ENCODE results near the gene UTRN. TPM values are rescaled to one million over a fixed set of nuclear protein-coding genes. Genes with fewer than 3 reads are reported as not detected.

The UTRN gene
- total RNA-seq (100 to 1,000 TPM; 143 to 153 TPM), total RNA-seq (21.6 to 839 (median 331) reads per million in 172 experiments)
- polyA plus RNA-seq (2013, experiment 1 of 2): 99.3 TPM
- polyA plus RNA-seq (2013, experiment 2 of 2): 92.0 TPM

DNA sequence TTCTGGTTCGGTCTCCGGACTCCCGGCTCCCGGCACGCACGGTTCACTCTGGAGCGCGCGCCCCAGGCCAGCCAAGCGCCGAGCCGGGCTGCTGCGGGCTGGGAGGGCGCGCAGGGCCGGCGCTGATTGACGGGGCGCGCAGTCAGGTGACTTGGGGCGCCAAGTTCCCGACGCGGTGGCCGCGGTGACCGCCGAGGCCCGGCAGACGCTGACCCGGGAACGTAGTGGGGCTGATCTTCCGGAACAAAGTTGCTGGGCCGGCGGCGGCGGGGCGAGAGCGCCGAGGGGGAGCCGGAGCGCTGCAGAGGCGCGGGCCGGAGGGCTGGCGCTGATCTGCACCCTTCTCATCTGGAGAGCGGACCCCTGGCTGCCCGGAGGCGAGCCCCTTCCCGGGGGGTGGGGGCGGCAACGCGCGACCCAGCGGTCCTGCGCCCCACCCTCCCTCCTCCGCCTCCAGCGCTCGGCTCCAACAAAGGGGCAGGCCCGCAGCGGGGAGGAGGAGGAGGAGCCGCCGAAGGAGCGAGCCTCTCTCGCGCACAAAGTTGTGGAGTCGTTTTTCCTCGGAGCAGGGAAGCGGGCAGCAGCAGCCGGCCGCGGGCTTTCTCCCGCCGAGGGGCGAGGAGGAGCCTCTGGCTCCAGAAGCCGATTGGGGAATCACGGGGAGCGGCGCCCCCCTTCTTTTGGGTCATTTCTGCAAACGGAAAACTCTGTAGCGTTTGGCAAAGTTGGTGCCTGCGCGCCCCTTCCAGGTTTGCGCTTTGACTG is at the start of gene UTRN:
TSS of gene UTRN (plus strand) at position 553 of the 765 bp plus-strand sequence. CDS start 6,494 bp downstream, outside the sequence.
- Histone ChIP-seq H3K9me3 (ENCODE audit: control insufficient read depth in 1 of 2, insufficient read depth in 1 of 2, low read length in 2 of 2) (no peaks in the 10 kb centered on the region), H3K27me3 (ENCODE audit: control insufficient read depth in 1 of 2, insufficient read depth in 2 of 2, low read length in 2 of 2) (no peaks in the 10 kb centered on the region), H3K27ac (ENCODE audit: low read depth in 1 of 2, low read length in 2 of 2) (no peak within 1 kb of the TSS), H3K36me3 (ENCODE audit: insufficient read depth, low read length) (no peaks in the 10 kb centered on the region), H3K4me1 (ENCODE audit: insufficient read depth, low read length) (peaks cover 23% of the 10 kb centered on the region), H3K4me3 (ENCODE audit: low read length) (peak within 1 kb of the TSS; percentile 91)
- ATAC-seq (ENCODE audit: poor library complexity): peak; percentile 52
- Mint-ChIP-seq H3K4me3 (peak within 1 kb of the TSS; percentile 95), H3K9me3 (no peaks in the 10 kb centered on the region), H3K27ac (no peak within 1 kb of the TSS), H3K36me3 (ENCODE audit: low read depth) (peaks cover 7% of the 10 kb centered on the region), H3K4me1 (ENCODE audit: low read depth) (peaks cover 19% of the 10 kb centered on the region), H3K27me3 (peaks cover 36% of the 10 kb centered on the region)
- peak in 10 of 14 experiments; percentile 4 to 63 (median 30) for DNase-seq
- intact Hi-C loops (cut with DNase I, micrococcal nuclease): loop anchor here (5.0 to 10.0 kb wide), 3 partner anchors 47 to 130 kb away; no protein-coding TSS in a partner anchor
- ChIA-PET POLR2A (interaction anchor here (0.7 to 1.8 kb wide), 2 partner anchors 58 to 118 kb away, joined by 3 to 10 read pairs; no protein-coding TSS in a partner anchor), CTCF (interaction anchor here (0.7 to 1.2 kb wide), 2 partner anchors 49 to 60 kb away, joined by 3 read pairs; no protein-coding TSS in a partner anchor)
- TF ChIP-seq, protein P1, sequence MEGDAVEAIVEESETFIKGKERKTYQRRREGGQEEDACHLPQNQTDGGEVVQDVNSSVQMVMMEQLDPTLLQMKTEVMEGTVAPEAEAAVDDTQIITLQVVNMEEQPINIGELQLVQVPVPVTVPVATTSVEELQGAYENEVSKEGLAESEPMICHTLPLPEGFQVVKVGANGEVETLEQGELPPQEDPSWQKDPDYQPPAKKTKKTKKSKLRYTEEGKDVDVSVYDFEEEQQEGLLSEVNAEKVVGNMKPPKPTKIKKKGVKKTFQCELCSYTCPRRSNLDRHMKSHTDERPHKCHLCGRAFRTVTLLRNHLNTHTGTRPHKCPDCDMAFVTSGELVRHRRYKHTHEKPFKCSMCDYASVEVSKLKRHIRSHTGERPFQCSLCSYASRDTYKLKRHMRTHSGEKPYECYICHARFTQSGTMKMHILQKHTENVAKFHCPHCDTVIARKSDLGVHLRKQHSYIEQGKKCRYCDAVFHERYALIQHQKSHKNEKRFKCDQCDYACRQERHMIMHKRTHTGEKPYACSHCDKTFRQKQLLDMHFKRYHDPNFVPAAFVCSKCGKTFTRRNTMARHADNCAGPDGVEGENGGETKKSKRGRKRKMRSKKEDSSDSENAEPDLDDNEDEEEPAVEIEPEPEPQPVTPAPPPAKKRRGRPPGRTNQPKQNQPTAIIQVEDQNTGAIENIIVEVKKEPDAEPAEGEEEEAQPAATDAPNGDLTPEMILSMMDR (IDR thresholded peaks at IDR 0.05): no peak

DNA sequence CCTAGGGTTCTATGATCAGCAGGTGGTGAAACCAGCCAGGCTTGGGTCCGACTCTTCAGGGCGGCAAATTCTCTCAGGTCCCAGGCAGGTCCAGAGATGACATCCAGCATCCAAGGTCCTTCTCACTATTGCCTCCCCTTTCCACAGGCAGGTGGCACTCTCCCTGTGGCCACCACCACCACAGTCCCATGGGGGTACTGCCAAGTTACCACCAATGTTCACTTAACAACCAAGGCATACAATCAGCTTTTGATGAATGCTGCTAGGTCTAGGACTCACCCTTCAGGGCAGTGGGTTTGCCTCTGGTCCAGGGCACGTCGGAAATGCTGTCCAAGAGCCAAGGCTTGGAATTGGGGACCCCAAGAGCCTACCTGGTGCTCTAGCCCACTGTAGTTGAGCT is 40.4 kb upstream of the UTRN start:
- ATAC-seq (ENCODE audit: poor library complexity): no peak
- ChIA-PET CTCF (no interaction called here), POLR2A (no interaction called here)
- peaks cover 2% of the 10 kb centered on the region for H3K27me3 Mint-ChIP-seq
- H3K4me1 Mint-ChIP-seq (ENCODE audit: low read depth): no peaks in the 10 kb centered on the region
- Histone ChIP-seq H3K36me3 (ENCODE audit: insufficient read depth, low read length) (no peaks in the 10 kb centered on the region), H3K4me3 (ENCODE audit: low read length) (no peak overlapping the region), H3K27ac (ENCODE audit: low read depth in 1 of 2, low read length in 2 of 2) (no peak overlapping the region), H3K4me1 (ENCODE audit: insufficient read depth, low read length) (no peaks in the 10 kb centered on the region), H3K27me3 (ENCODE audit: control insufficient read depth in 1 of 2, insufficient read depth in 2 of 2, low read length in 2 of 2) (no peaks in the 10 kb centered on the region), H3K9me3 (ENCODE audit: control insufficient read depth in 1 of 2, insufficient read depth in 1 of 2, low read length in 2 of 2) (no peaks in the 10 kb centered on the region)
- no peaks in the 10 kb centered on the region for H3K9me3 Mint-ChIP-seq
- intact Hi-C loops (cut with DNase I, micrococcal nuclease): no loop called here
- H3K27ac Mint-ChIP-seq: no peak overlapping the region
- DNase-seq: no peak
- H3K4me3 Mint-ChIP-seq: no peak overlapping the region
- TF ChIP-seq, protein P1 (IDR thresholded peaks at IDR 0.05): no peak
- no peaks in the 10 kb centered on the region for H3K36me3 Mint-ChIP-seq (ENCODE audit: low read depth)

DNA sequence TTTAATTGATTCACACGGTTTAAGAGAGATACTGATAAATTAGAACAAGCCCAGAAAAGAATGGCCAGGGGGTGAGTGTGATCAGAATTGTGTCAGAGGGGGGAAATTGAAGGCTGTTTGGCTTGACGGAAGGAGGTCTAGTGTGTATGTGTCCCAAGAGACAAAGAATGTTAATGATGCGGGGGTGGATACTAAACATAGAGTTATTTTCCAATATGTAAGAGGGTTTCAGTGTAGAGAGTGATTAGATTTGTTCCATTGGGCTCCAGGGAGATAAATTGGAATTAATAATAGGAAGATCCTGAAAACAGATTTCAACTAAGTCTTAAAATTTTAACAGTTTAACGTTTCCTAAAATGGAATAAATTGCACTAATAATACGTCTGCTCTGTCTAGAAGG is 38.1 kb upstream of the UTRN start:
- Mint-ChIP-seq H3K36me3 (ENCODE audit: low read depth) (no peaks in the 10 kb centered on the region), H3K27me3 (peaks cover 8% of the 10 kb centered on the region), H3K4me1 (ENCODE audit: low read depth) (no peaks in the 10 kb centered on the region), H3K9me3 (no peaks in the 10 kb centered on the region), H3K27ac (no peak overlapping the region), H3K4me3 (no peak overlapping the region)
- Histone ChIP-seq H3K27me3 (ENCODE audit: control insufficient read depth in 1 of 2, insufficient read depth in 2 of 2, low read length in 2 of 2) (no peaks in the 10 kb centered on the region), H3K9me3 (ENCODE audit: control insufficient read depth in 1 of 2, insufficient read depth in 1 of 2, low read length in 2 of 2) (no peaks in the 10 kb centered on the region), H3K4me1 (ENCODE audit: insufficient read depth, low read length) (no peaks in the 10 kb centered on the region), H3K36me3 (ENCODE audit: insufficient read depth, low read length) (no peaks in the 10 kb centered on the region), H3K4me3 (ENCODE audit: low read length) (no peak overlapping the region), H3K27ac (ENCODE audit: low read depth in 1 of 2, low read length in 2 of 2) (no peak overlapping the region)
- POLR2A ChIA-PET: no interaction called here
- TF ChIP-seq, protein P1 (IDR thresholded peaks at IDR 0.05): no peak
- ATAC-seq (ENCODE audit: poor library complexity) (no peak), DNase-seq (no peak)
- intact Hi-C loops (cut with DNase I, micrococcal nuclease): no loop called here
- CTCF ChIA-PET: no interaction called here
